Activated CD8-positive, alpha-beta memory T cell treated with anti-CD3 and anti-CD28 coated beads, Interleukin-2, amount 50 U/mL, for 24 hours (primary cell): ENCODE measurements around the gene GAB2.
"Not testable (repeated sequence)": the region's sequence is repeated elsewhere in the genome, so short reads cannot be mapped to it uniquely, and the experiment has no call there.

Experiments
- DNase-seq: peaks from one replicate; pipeline ENCODE4 v3.0.0-alpha.2; 2020; ENCODE audit errors: extremely low read depth

Gene GAB2

GRCh38 chr11:78365381-78365792 is 52.2 kb downstream of the GAB2 start:
- DNase-seq, result no peak

GRCh38 chr11:78364128-78364751 is 53.4 kb downstream of the GAB2 start:
- DNase-seq, result no peak

- DNase-seq, result no peak
Measured at GRCh38 chr11:78363024-78363619, 54.5 kb downstream of the GAB2 start.

- no peak for DNase-seq
Measured at GRCh38 chr11:78361228-78361627, 56.4 kb downstream of the GAB2 start.

GRCh38 chr11:78359921-78360320 is 57.7 kb downstream of the GAB2 start:
- no peak for DNase-seq

GRCh38 chr11:78357924-78358323 is 59.7 kb downstream of the GAB2 start:
- not testable (repeated sequence) for DNase-seq

GRCh38 chr11:78357425-78357824 is 60.2 kb downstream of the GAB2 start:
- DNase-seq, result not testable (repeated sequence)

GRCh38 chr11:78355742-78356141 is 61.9 kb downstream of the GAB2 start:
- not testable (repeated sequence) for DNase-seq

GRCh38 chr11:78355309-78355705 is 62.3 kb downstream of the GAB2 start:
- no peak for DNase-seq

GRCh38 chr11:78354408-78355308 is 63.0 kb downstream of the GAB2 start:
- no peak for DNase-seq

- DNase-seq, result no peak
Measured at GRCh38 chr11:78351979-78352841, 65.4 kb downstream of the GAB2 start.

- DNase-seq, result no peak
Measured at GRCh38 chr11:78351193-78351592, 66.4 kb downstream of the GAB2 start.

- DNase-seq, result no peak
Measured at GRCh38 chr11:78350646-78351165, 66.9 kb downstream of the GAB2 start.

- no peak for DNase-seq
Measured at GRCh38 chr11:78350091-78350645, 67.5 kb downstream of the GAB2 start.

GRCh38 chr11:78349624-78350023 is 68.0 kb downstream of the GAB2 start:
- DNase-seq, result no peak

- DNase-seq, result no peak
Measured at GRCh38 chr11:78349114-78349513, 68.5 kb downstream of the GAB2 start.

- DNase-seq, result no peak
Measured at GRCh38 chr11:78347956-78348355, 69.7 kb downstream of the GAB2 start.

GRCh38 chr11:78346799-78347198 is 70.8 kb downstream of the GAB2 start:
- no peak for DNase-seq

GRCh38 chr11:78345450-78345849 is 72.2 kb downstream of the GAB2 start:
- DNase-seq, result no peak

GRCh38 chr11:78344676-78345075 is 72.9 kb downstream of the GAB2 start:
- DNase-seq, result no peak

- no peak for DNase-seq
Measured at GRCh38 chr11:78344094-78344493, 73.5 kb downstream of the GAB2 start.
